HL-60 (cell line): ENCODE measurements around the gene EXOC6B.

ENCODE experiments used
- CTCF ChIP-seq: IDR thresholded peaks from one replicate; pipeline ENCODE4 v1.5.1; 2011; ENCODE audit warnings: low read length, control low read depth, inconsistent platforms; ENCODE audit not compliant: insufficient read depth
- POLR2AphosphoS5 ChIP-seq: IDR thresholded peaks from 2 replicates; pipeline ENCODE4 v1.6.1; 2012; ENCODE audit warnings: low read depth
- REST ChIP-seq: IDR thresholded peaks from 2 replicates; pipeline ENCODE4 v1.6.1; 2012; ENCODE audit warnings: low read depth; ENCODE audit not compliant: insufficient replicate concordance

GRCh38 chr2:72415781-72416475, 409.9 kb downstream of the EXOC6B start:
- TF ChIP-seq CTCF: no peak
- TF ChIP-seq POLR2AphosphoS5: no peak
- TF ChIP-seq REST: no peak
